GM12801 (cell line): ENCODE data around the gene GTF2A1.

Experiments used
- CTCF ChIP-seq: IDR thresholded peaks from one replicate; pipeline ENCODE4 v1.5.1; 2011; ENCODE audit warnings: control low read depth; ENCODE audit not compliant: insufficient read length; ENCODE audit errors: extremely low read depth

Gene GTF2A1

GRCh38 chr14:81144824-81145603 is 75.7 kb downstream of the GTF2A1 start:
- TF ChIP-seq CTCF = no peak

GRCh38 chr14:81143793-81144192 is 77.0 kb downstream of the GTF2A1 start:
- no peak for TF ChIP-seq CTCF

- TF ChIP-seq CTCF = no peak
These were observed 79.3 kb downstream of the GTF2A1 start for GRCh38 chr14:81141426-81141825.

- TF ChIP-seq CTCF = no peak
These were observed 82.3 kb downstream of the GTF2A1 start for GRCh38 chr14:81138429-81138828.

GRCh38 chr14:81137316-81137715 is 83.4 kb downstream of the GTF2A1 start:
- no peak for TF ChIP-seq CTCF

- no peak for TF ChIP-seq CTCF
These were observed 87.4 kb downstream of the GTF2A1 start for GRCh38 chr14:81133400-81133799.

- TF ChIP-seq CTCF = no peak
These were observed 88.3 kb downstream of the GTF2A1 start for GRCh38 chr14:81132468-81132867.
